Neural progenitor cell (in vitro differentiated cells): ENCODE measurements around the gene COLEC11.
"Not testable (repeated sequence)": the region's sequence is repeated elsewhere in the genome, so short reads cannot be mapped to it uniquely, and the experiment has no call there.

Experiments used
- CTCF ChIP-seq: fragments of 200-600 bp; sonication (generic); IDR thresholded peaks from 2 replicates; pipeline ENCODE4 v1.5.1; 2017; ENCODE audit warnings: antibody characterized with exemption, mild to moderate bottlenecking
- EZH2 ChIP-seq: fragments of 200-600 bp; sonication (generic); IDR thresholded peaks from 2 replicates; pipeline ENCODE4 v1.6.1; 2017; ENCODE audit warnings: antibody characterized with exemption, mild to moderate bottlenecking, moderate library complexity
- EZH2phosphoT487 ChIP-seq: fragments of 200-600 bp; sonication (generic); IDR thresholded peaks from 2 replicates; pipeline ENCODE4 v1.6.1; 2017; ENCODE audit warnings: antibody characterized with exemption

GRCh38 chr2:3660640-3661039 lies 65.7 kb downstream of the COLEC11 start:
- not testable (repeated sequence) for TF ChIP-seq CTCF, EZH2, EZH2phosphoT487
